ENCODE measurements around the gene SERHL2.
"Not testable (repeated sequence)": the region's sequence is repeated elsewhere in the genome, so short reads cannot be mapped to it uniquely, and the experiment has no call there.

DNA sequence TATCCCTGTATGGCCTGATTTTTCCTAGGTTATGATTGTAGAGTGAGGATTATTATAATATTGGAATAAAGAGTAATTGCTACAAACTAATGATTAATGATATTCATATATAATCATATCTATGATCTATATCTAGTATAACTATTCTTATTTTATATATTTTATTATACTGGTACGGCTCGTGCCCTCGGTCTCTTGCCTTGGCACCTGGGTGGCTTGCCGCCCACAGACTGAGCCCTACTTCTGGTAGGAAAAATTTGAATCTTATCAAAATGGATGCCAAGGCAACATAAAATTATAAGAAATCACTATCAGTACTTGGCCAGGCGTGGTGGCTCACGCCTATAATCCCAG lies 1.5 kb upstream of the SERHL2 start:
- not testable (repeated sequence) for TF ChIP-seq EZH2 (IDR thresholded peaks at IDR 0.05; ENCODE audit: insufficient read depth, poor library complexity, severe bottlenecking); EZH2phosphoT487 (IDR thresholded peaks at IDR 0.05; ENCODE audit: insufficient read depth, low read depth)
